GM12891 (cell line): ENCODE measurements around the gene MRI1.

Source experiments
- POLR2A ChIP-seq: IDR thresholded peaks from 2 replicates; pipeline ENCODE4 v1.6.1; 2011; ENCODE audit warnings: low read depth, low read length, control low read depth
- TAF1 ChIP-seq: IDR thresholded peaks from 2 replicates; pipeline ENCODE4 v1.6.1; 2011; ENCODE audit warnings: low read depth, low read length, control low read depth

DNA sequence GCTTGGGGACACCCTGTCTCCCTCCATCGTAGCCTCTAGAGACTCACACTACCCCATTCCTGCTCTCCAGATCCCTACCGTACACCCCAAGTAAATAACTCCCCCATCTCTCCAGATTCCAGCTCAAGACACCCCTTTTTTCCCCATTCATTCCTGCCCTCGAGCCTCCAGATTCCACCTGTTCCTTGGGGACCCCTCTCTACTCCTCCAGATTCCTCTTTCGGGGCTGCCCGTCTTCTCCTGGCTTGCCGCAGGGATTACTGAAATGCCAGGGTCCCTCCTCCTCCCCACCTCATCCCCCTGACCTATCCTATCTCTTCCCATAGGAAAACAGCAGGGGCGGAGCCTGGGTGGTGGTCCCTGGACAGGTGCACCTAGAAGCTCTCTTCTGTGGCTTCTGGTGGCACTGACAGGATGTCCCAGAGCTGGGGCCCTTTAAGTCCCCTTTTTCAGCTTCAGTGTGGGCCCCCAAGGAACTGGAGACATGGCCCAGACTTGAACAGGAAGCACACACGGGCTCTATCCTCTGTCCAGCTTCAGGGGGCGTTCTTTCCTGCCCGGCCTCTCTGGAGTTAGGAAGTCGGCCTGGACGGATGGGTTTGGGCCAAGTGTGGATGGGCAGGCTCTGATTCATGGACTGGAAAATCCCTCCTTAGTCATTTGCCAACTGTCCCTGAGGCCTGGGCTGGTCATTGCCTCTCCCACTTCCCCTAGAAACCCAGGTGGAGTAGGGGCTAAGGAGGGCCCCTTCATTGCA lies 32.2 kb downstream of the MRI1 start:
- no peak for TF ChIP-seq POLR2A
- TF ChIP-seq TAF1 = peak; percentile 56; the same call in 1 of the 2 replicates
